Parathyroid adenoma (tissue), 2 donors: ENCODE results near the gene HESX1.

Source experiments
- H2AFZ ChIP-seq: fragments of 300-600 bp; sonication (generic); one replicate; pipeline ENCODE4 v1.7.0; 2017; ENCODE audit warnings: antibody characterized with exemption, mild to moderate bottlenecking
- H3K27ac ChIP-seq: fragments of 300-600 bp; sonication (generic); one replicate; pipeline ENCODE4 v1.7.0; 2017
- H3K27me3 ChIP-seq: fragments of 300-600 bp; sonication (generic); one replicate; pipeline ENCODE4 v1.7.0; 2017; ENCODE audit warnings: low read length; ENCODE audit not compliant: control insufficient read depth, insufficient read depth
- H3K36me3 ChIP-seq: fragments of 300-600 bp; sonication (generic); one replicate; pipeline ENCODE4 v1.7.0; 2017; ENCODE audit warnings: low read length; ENCODE audit not compliant: control insufficient read depth, insufficient read depth
- H3K4me1 ChIP-seq: fragments of 300-600 bp; sonication (generic); one replicate; pipeline ENCODE4 v1.7.0; 2017; ENCODE audit warnings: control low read depth
- H3K4me2 ChIP-seq: fragments of 300-600 bp; sonication (generic); one replicate; pipeline ENCODE4 v1.7.0; 2017; ENCODE audit warnings: low read length
- H3K4me3 ChIP-seq: fragments of 300-600 bp; sonication (generic); one replicate; pipeline ENCODE4 v1.7.0; 2017; ENCODE audit warnings: low read depth, low read length
- H3K79me2 ChIP-seq: fragments of 300-600 bp; sonication (generic); one replicate; pipeline ENCODE4 v1.7.0; 2017; ENCODE audit warnings: control low read depth
- H3K9ac ChIP-seq: fragments of 300-600 bp; sonication (generic); one replicate; pipeline ENCODE4 v1.7.0; 2017; ENCODE audit warnings: mild to moderate bottlenecking
- H3K9me3 ChIP-seq: fragments of 300-600 bp; sonication (generic); one replicate; pipeline ENCODE4 v1.7.0; 2017; ENCODE audit warnings: low read length; ENCODE audit not compliant: control insufficient read depth
- TF ChIP-seq, protein P1 (sequence below): fragments of 300-600 bp; sonication (generic); IDR thresholded peaks from one replicate; pipeline ENCODE4 v1.7.0; 2017; ENCODE audit warnings: antibody characterized with exemption, mild to moderate bottlenecking
- donor health status: primary hyperparathyroidism.

HESX1 gene

DNA sequence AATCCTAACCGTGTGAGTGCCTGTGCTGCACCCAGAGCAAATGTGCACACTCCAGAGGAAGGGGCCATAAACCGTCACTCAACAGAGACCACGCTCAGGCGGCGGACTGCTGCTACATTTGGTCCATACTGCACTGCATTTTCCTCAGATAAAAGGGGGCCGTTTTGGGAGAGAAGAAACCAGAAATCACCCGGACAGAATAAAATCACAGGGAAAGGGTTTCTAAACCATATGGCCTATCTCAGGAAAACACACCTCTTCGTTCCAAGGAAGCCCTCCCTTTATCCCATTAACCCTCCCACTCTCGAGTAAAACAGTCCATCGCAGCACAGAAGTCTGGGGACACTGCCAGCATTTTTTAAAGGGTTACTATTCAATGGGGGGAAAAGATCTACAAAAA, 42.2 kb downstream of the HESX1 start:
- Histone ChIP-seq H3K4me3 (no peak overlapping the region), H2AFZ (no peak overlapping the region), H3K9me3 (no peaks in the 10 kb centered on the region), H3K27ac (no peak overlapping the region), H3K79me2 (no peaks in the 10 kb centered on the region), H3K9ac (no peak overlapping the region), H3K4me2 (no peak overlapping the region), H3K36me3 (no peaks in the 10 kb centered on the region), H3K27me3 (no peaks in the 10 kb centered on the region), H3K4me1 (no peaks in the 10 kb centered on the region)
- TF ChIP-seq, protein P1, sequence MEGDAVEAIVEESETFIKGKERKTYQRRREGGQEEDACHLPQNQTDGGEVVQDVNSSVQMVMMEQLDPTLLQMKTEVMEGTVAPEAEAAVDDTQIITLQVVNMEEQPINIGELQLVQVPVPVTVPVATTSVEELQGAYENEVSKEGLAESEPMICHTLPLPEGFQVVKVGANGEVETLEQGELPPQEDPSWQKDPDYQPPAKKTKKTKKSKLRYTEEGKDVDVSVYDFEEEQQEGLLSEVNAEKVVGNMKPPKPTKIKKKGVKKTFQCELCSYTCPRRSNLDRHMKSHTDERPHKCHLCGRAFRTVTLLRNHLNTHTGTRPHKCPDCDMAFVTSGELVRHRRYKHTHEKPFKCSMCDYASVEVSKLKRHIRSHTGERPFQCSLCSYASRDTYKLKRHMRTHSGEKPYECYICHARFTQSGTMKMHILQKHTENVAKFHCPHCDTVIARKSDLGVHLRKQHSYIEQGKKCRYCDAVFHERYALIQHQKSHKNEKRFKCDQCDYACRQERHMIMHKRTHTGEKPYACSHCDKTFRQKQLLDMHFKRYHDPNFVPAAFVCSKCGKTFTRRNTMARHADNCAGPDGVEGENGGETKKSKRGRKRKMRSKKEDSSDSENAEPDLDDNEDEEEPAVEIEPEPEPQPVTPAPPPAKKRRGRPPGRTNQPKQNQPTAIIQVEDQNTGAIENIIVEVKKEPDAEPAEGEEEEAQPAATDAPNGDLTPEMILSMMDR = no peak

DNA sequence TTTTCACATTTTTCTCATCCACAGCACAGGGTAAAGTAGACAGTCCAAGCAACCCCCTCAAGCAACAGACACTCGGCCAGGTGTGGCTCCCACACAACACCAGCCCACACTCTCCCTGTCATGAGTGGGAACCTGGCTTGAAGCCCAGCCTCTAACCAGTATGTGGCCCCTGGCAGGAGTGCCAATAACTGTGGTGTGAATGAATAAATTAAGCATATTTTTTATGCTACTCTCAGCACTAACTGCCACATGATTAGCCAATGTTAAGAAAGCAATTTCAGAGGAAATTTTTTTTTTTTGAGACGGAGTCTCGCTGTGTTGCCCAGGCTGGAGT, 44.5 kb downstream of the HESX1 start:
- no peaks in the 10 kb centered on the region for H3K27me3 ChIP-seq
- H3K27ac ChIP-seq = no peak overlapping the region
- no peaks in the 10 kb centered on the region for H3K9me3 ChIP-seq
- H3K4me1 ChIP-seq = peaks cover 10% of the 10 kb centered on the region
- peak overlapping the region; percentile 40 for H2AFZ ChIP-seq
- TF ChIP-seq, protein P1 = no peak
- no peak overlapping the region for H3K4me2 ChIP-seq
- no peak overlapping the region for H3K4me3 ChIP-seq
- H3K79me2 ChIP-seq = no peaks in the 10 kb centered on the region
- H3K9ac ChIP-seq = no peak overlapping the region
- no peaks in the 10 kb centered on the region for H3K36me3 ChIP-seq

- H3K79me2 ChIP-seq = no peaks in the 10 kb centered on the region
- TF ChIP-seq, protein P1 = no peak
- H3K9ac ChIP-seq = no peak overlapping the region
- H3K9me3 ChIP-seq = no peaks in the 10 kb centered on the region
- no peak overlapping the region for H3K4me3 ChIP-seq
- H3K27ac ChIP-seq = no peak overlapping the region
- no peak overlapping the region for H3K4me2 ChIP-seq
- no peaks in the 10 kb centered on the region for H3K27me3 ChIP-seq
- H3K4me1 ChIP-seq = peaks cover 15% of the 10 kb centered on the region
- H2AFZ ChIP-seq = peak overlapping the region; percentile 40
- H3K36me3 ChIP-seq = no peaks in the 10 kb centered on the region
Observed at GRCh38 chr3:57154470-57155309, 45.1 kb downstream of the HESX1 start.

GRCh38 chr3:57152151-57153143, 47.3 kb downstream of the HESX1 start:
- H3K9me3 ChIP-seq = no peaks in the 10 kb centered on the region
- no peak overlapping the region for H3K9ac ChIP-seq
- H3K4me3 ChIP-seq = no peak overlapping the region
- no peaks in the 10 kb centered on the region for H3K27me3 ChIP-seq
- TF ChIP-seq, protein P1 = no peak
- no peaks in the 10 kb centered on the region for H3K79me2 ChIP-seq
- H3K36me3 ChIP-seq = no peaks in the 10 kb centered on the region
- H2AFZ ChIP-seq = peak overlapping the region; percentile 34
- H3K27ac ChIP-seq = no peak overlapping the region
- no peak overlapping the region for H3K4me2 ChIP-seq
- H3K4me1 ChIP-seq = peaks cover 18% of the 10 kb centered on the region
